Activated CD4-positive, alpha-beta T cell treated with anti-CD3 and anti-CD28 coated beads for 36 hours (primary cell): Measurements from ENCODE around the gene SKOR1. TPM values are rescaled to one million over a fixed set of nuclear protein-coding genes. Genes with fewer than 3 reads are reported as not detected.

Experiments used
- ATAC-seq: fragments of 200-7000 bp; cut with Tn5 transposase; one replicate; pipeline ENCODE4 v1.10.0; 2021; ENCODE audit warnings: mild to moderate bottlenecking, moderate library complexity
- CTCF ChIA-PET: fragments of 350-600 bp; sonication (Branson Sonifier 250); formaldehyde crosslinking; loops from one replicate; lab custom pipeline; 2021; ENCODE audit warnings: antibody characterized with exemption; lab: Charles Lee
- POLR2A ChIA-PET: fragments of 350-600 bp; sonication (Branson Sonifier 250); formaldehyde crosslinking; loops from one replicate; lab custom pipeline; 2021; ENCODE audit warnings: antibody characterized with exemption, inconsistent platforms; lab: Charles Lee
- DNase-seq: peaks from one replicate; pipeline ENCODE4 v3.0.0-alpha.2; 2020
- H3K27ac Mint-ChIP-seq: one replicate; pipeline ENCODE4 v1.8.0; 2021; ENCODE audit warnings: mixed read lengths
- H3K27me3 Mint-ChIP-seq: one replicate; pipeline ENCODE4 v1.8.0; 2021; ENCODE audit warnings: mixed read lengths
- H3K36me3 Mint-ChIP-seq: one replicate; pipeline ENCODE4 v1.8.0; 2021; ENCODE audit warnings: low read depth, mixed read lengths
- H3K4me1 Mint-ChIP-seq: one replicate; pipeline ENCODE4 v1.8.0; 2021; ENCODE audit warnings: mixed read lengths
- H3K4me3 Mint-ChIP-seq: one replicate; pipeline ENCODE4 v1.8.0; 2021; ENCODE audit warnings: mild to moderate bottlenecking, moderate library complexity, mixed read lengths
- H3K9me3 Mint-ChIP-seq: one replicate; pipeline ENCODE4 v1.8.0; 2021; ENCODE audit warnings: low read depth, mixed read lengths
- intact Hi-C, 2 experiments: fragments of 100-400 bp; cut with DNase I in 1 of 2; cut with micrococcal nuclease in 1 of 2; formaldehyde crosslinking; loops; one replicate each; pipeline versions ENCODE4 v1.14.2 to v1.15.1; 2022 to 2024; cut with DNase I, micrococcal nuclease
- total RNA-seq, 2 experiments: library from RNA; stranded (reverse); gene quantifications; one replicate each; pipeline ENCODE4 v1.2.3, GENCODE V29; 2021

SKOR1 gene
- total RNA-seq, 2 experiments from 2014 or later, result 0.16 to 0.18 TPM

DNA sequence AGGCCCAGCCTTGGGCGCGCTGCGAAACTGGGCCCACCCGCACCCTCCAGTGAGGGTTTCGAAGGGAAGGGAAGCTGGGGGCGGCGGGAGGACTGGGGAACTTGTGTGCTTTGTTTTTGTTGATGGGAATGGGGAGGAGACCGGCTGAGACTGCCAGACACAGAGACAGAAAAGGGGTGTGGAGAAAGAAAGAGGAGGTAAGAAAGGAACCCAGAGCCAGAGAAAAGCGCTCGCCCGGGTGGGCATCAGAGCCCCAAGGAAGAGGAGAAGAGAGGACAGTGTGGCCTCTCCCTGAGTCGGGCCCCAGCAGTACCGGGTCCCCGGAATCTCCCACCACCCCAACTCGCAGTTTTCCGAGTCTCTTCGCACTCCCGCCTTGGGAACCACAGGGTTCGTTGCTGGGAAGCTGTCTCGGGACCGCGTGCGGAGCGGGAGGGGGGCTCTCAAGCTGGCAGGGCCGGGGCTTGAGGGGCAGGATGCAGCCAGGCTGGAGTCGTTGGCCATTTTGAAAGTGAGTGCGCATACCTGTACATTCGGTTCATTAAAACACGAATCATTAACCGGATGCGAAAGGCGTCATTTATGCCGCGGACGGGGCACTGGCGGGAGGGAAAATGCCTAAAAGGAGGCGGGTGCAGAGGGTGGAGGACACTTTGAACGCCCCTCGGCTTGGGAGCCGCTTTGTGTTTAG is 3.1 kb downstream of the SKOR1 start:
- H3K4me1 Mint-ChIP-seq, result peaks cover 44% of the 10 kb centered on the region
- H3K36me3 Mint-ChIP-seq, result no peaks in the 10 kb centered on the region
- CTCF ChIA-PET, result interaction anchor here (0.7 kb wide), 1 partner anchor 216 kb away, joined by 3 read pairs; no protein-coding TSS in a partner anchor
- ATAC-seq (no peak), DNase-seq (no peak)
- peaks cover 68% of the 10 kb centered on the region for H3K27me3 Mint-ChIP-seq
- no peak overlapping the region for H3K4me3 Mint-ChIP-seq
- POLR2A ChIA-PET, result no interaction called here
- no peaks in the 10 kb centered on the region for H3K9me3 Mint-ChIP-seq
- intact Hi-C loops, result no loop called here
- no peak overlapping the region for H3K27ac Mint-ChIP-seq

DNA sequence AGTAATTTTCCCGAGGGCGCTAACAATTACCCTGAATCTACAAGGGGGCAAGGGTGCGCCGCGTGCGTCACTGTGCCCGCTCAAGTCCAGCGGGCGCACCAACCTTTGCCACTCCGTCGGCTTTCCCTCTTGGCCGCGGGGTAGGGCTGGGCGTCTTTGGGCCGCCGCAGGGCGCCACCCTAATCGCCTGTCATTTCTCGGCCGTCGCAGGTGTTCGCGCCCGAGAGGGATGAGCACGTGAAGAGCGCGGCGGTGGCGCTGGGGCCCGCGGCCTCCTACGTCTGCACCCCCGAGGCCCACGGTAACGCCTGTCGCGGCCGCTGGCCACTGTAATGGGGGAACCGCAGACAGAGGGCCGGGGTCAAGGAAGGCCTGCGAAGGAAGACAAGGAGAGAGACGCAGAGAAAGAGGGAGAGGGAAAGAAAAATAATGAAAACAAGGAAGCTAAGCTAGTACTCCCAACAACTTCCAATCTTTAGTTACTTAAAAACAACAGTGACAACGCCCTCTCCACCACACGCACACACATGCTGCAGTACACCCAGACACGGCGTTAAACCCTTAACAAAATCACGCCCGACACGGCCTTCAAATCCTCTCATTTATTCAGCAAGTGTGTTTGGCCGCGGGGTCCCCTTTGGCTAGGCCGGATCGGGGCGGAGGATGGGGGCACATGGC is 3.8 kb downstream of the SKOR1 start:
- intact Hi-C loops, result no loop called here
- Mint-ChIP-seq H3K36me3 (no peaks in the 10 kb centered on the region), H3K9me3 (no peaks in the 10 kb centered on the region), H3K27ac (no peak overlapping the region), H3K4me3 (peak overlapping the region; percentile 17), H3K27me3 (peaks cover 67% of the 10 kb centered on the region), H3K4me1 (peaks cover 43% of the 10 kb centered on the region)
- POLR2A ChIA-PET, result no interaction called here
- DNase-seq, result no peak
- ATAC-seq, result no peak
- CTCF ChIA-PET, result no interaction called here

DNA sequence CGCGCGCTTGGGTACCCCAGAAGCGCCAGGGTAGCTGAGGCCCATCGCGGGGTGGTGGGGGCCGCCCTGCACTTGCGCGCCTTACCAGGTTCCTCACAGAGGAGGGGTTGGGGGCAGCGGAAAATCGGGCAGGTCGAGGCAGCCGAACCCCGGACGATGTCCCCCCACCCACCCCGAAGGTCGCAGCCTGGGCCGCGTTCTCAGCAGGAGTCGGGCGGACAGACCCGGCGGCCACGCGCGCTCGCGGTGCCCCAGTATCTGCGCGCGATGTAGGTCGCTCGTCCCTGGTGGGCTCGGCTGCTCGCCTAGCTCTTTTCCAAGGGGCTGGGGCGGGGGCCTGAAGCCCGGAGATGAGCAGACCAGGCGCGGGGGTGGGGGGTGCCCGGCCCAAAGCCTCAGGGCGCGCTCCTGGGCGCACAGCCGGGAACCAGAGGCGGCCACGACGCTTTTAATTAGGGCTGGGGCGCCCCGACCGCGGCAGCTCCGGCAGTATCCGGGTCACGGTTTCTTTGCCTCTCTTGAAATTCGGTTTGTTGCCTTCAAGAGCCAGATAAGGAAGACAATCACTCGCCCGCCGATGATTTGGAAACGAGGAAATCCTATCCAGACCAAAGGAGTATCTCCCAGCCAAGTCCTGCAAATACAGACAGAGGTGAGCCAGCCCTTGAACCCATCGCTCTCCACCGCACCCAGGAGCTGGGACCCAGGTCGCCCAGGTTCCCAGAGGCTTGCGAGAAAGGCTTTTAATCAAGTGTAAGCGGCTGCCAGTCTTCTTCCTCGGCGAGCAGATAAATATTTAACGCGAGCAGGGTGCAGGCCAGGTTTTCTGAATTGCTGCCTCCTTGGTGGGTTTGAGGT is 4.6 kb downstream of the SKOR1 start:
- H3K4me3 Mint-ChIP-seq, result peak overlapping the region; percentile 17
- no peak for ATAC-seq
- POLR2A ChIA-PET, result no interaction called here
- H3K36me3 Mint-ChIP-seq, result no peaks in the 10 kb centered on the region
- intact Hi-C loops, result loop anchor here (5.0 to 10.0 kb wide), 4 partner anchors 68 to 925 kb away; no protein-coding TSS in a partner anchor
- H3K27ac Mint-ChIP-seq, result no peak overlapping the region
- peaks cover 43% of the 10 kb centered on the region for H3K4me1 Mint-ChIP-seq
- H3K9me3 Mint-ChIP-seq, result no peaks in the 10 kb centered on the region
- peaks cover 64% of the 10 kb centered on the region for H3K27me3 Mint-ChIP-seq
- no peak for DNase-seq
- CTCF ChIA-PET, result no interaction called here

DNA sequence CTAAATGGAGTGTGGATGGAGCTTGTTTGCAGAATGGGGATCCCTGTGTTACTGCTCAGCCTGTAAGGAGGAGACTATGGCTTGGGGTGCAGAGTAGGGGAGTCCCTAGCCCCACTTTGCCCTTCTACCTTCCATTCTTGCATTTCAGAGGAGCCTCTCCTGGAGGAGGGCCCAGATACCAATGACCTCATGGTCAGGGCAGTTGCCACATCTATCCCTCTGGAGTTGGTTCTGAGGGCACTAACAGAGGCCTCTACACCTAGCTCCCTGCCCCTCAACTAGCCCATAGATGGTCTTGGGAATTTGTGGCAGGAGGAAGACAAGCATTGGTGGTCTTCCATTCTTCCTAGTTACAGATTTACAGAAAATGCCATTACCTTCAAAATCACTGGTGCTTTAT is 6.1 kb downstream of the SKOR1 start:
- Mint-ChIP-seq H3K27me3 (peaks cover 56% of the 10 kb centered on the region), H3K4me1 (peaks cover 42% of the 10 kb centered on the region), H3K27ac (no peak overlapping the region), H3K36me3 (no peaks in the 10 kb centered on the region), H3K4me3 (no peak overlapping the region), H3K9me3 (no peaks in the 10 kb centered on the region)
- ATAC-seq, result no peak
- no peak for DNase-seq
- intact Hi-C loops, result loop anchor here (5.0 to 10.0 kb wide), 4 partner anchors 69 to 927 kb away; no protein-coding TSS in a partner anchor
- ChIA-PET POLR2A (no interaction called here), CTCF (interaction anchor here (1.4 to 2.8 kb wide), 2 partner anchors 9 to 375 kb away, joined by 3 to 14 read pairs; no protein-coding TSS in a partner anchor)

DNA sequence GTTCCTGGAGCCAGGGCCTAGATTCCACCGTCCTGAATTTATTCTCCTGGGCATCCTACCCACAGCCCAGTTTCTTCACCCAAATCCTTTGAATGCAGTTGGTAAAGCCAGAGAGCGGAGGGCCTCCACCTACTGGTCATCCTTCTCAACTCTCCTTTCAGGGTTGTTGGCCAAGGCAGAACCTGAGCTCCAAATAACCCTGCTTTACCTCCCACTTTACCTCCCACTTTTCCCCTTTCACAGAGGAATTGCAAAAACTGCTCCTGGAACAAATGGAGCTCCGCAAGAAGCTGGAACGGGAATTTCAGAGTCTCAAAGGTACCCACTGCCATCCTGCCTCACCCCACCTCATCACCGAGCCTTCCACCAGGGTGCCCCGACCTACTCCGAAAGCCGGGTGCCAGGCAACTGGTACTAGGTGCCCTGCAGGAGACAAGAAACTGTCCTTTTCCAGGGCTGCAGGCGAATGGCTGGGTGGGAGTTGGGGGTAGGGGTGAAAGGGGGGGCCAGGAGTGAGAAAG is 6.8 kb downstream of the SKOR1 start:
- ChIA-PET CTCF (interaction anchor here (0.7 to 2.8 kb wide), 5 partner anchors 9 to 401 kb away, joined by 3 to 14 read pairs (median 3); no protein-coding TSS in a partner anchor), POLR2A (no interaction called here)
- peaks cover 57% of the 10 kb centered on the region for H3K27me3 Mint-ChIP-seq
- DNase-seq (no peak), ATAC-seq (no peak)
- H3K36me3 Mint-ChIP-seq, result no peaks in the 10 kb centered on the region
- no peak overlapping the region for H3K27ac Mint-ChIP-seq
- H3K9me3 Mint-ChIP-seq, result no peaks in the 10 kb centered on the region
- H3K4me1 Mint-ChIP-seq, result peaks cover 41% of the 10 kb centered on the region
- intact Hi-C loops, result loop anchor here (5.0 to 10.0 kb wide), 4 partner anchors 70 to 927 kb away; no protein-coding TSS in a partner anchor
- H3K4me3 Mint-ChIP-seq, result no peak overlapping the region

DNA sequence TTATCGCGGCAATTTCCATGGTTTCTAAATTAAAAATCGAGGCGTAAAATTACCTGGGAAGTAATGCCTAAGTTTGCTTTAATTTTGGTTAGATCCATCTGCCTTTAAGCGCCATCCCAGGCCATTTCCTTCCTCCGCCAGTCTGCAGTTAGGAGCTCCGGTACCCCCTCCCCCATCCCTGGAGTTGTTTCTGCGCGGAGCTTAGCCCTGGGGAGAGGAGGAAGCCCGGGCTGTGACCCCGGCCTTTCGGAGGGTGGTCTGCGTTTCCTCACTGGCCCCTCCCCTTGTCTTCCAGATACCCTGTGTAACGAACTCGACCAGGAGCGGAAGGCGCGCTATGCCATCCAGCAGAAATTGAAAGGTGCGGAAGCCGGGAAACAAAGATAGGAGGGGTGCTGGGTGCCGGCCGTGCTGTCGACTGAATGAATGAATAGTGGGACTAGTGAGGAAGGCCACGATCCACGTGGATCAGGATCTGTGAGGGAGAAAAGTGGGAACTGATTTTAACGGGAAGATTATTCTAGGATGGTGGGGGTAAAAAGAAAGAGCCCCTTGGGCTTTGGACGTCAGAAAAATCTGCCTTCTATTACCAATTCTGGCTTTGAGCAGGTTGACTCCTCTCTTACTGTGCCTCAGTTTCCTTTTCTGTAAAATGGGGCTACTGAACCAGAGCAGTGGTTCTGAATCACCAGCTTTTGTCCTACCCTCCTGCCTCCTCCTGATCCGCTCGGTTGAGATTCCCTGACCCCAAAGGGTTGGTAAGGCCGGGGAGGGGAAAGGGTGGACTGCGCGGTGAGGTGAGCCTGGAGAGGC is 7.8 kb downstream of the SKOR1 start:
- ChIA-PET POLR2A (no interaction called here), CTCF (interaction anchor here (0.7 to 2.8 kb wide), 5 partner anchors 8 to 433 kb away, joined by 3 to 14 read pairs (median 3); no protein-coding TSS in a partner anchor)
- DNase-seq, result no peak

DNA sequence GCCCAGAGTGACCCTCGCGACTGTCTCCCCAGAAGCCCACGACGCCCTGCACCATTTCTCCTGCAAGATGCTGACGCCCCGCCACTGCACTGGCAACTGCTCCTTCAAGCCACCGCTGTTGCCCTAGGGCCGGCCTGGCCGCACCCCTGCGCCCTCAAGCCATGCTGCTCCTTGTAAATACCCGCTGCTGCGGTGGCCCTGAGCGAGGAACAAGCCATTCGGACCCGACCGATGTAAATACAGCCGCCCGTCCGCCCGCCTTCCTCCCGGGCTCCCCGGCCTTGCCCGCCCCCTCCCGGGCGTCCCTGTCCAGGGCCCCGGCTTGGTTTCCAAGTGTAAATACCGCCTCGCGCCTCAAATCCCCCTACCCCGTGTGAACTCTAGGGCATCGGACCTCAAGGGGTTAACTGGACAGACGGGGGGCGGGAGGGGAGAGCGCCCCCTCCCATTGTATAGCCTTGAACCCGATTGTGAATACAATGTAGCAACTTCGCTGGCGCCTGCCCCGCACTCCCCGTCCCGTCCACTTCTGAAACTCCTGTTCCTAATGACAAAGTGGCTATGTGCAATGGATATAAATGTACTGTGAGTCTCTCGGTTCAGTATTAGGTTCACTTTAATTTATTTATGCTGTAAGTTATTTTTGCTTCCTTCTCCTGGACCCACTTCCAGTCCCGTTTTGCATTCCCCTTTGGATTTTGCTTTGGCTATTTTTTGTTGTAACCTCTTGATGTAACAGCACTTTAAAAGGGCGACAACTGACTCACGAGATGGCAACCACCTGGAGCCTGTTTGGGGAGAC is 8.6 kb downstream of the SKOR1 start:
- POLR2A ChIA-PET, result no interaction called here
- H3K27me3 Mint-ChIP-seq, result peaks cover 56% of the 10 kb centered on the region
- intact Hi-C loops, result loop anchor here (1.0 to 10.0 kb wide), 5 partner anchors 72 to 929 kb away; no protein-coding TSS in a partner anchor
- DNase-seq (peak; percentile 70), ATAC-seq (peak; percentile 57)
- CTCF ChIA-PET, result no interaction called here
- no peaks in the 10 kb centered on the region for H3K36me3 Mint-ChIP-seq
- no peak overlapping the region for H3K27ac Mint-ChIP-seq
- peaks cover 36% of the 10 kb centered on the region for H3K4me1 Mint-ChIP-seq
- H3K4me3 Mint-ChIP-seq, result peak overlapping the region; percentile 55
- no peaks in the 10 kb centered on the region for H3K9me3 Mint-ChIP-seq

More for the DNA sequence above, 7.8 kb downstream of the SKOR1 start:
- Mint-ChIP-seq H3K27me3 (peaks cover 62% of the 10 kb centered on the region), H3K36me3 (no peaks in the 10 kb centered on the region), H3K27ac (no peak overlapping the region), H3K4me3 (peak overlapping the region; percentile 55), H3K4me1 (peaks cover 40% of the 10 kb centered on the region), H3K9me3 (no peaks in the 10 kb centered on the region)
- intact Hi-C loops, result loop anchor here (5.0 to 10.0 kb wide), 4 partner anchors 71 to 928 kb away; no protein-coding TSS in a partner anchor
- no peak for ATAC-seq

DNA sequence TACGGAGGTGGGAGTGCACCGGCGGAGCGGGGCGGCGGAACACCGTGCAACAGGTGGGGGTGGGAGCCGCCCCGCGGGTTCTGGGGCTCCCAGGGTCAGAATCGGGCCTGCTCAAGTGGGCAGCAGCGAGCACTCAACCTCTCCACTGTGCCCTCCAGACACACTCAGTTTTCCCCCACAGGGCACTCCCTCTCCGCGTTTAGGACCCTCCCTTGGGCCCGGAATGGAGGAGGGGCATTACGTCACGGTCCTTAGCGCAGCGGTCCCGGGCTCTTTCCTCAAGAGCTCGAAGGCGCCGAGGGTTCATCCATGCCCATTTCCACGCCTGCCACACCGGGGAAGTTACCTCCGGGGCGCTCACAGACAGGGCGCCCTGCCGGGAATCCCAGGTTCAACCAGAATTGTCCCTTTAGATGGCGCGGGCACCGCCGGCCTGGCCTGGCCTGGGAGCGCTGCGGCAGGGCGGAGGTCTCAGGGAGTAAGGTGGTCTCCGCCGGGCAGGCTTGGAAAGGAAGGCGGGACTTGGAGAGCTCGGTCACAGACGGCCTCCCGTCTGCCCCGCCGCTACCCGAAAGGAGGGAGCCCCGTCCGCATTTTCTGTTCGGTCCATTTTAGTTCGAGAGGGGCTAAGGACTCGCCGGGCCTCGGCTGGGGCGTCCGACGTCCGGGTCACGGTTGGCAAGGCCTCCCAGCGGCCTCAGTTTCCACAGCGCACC is 9.4 kb downstream of the SKOR1 start:
- Mint-ChIP-seq H3K27ac (no peak overlapping the region), H3K9me3 (no peaks in the 10 kb centered on the region), H3K36me3 (peaks cover under 1% of the 10 kb centered on the region), H3K4me1 (peaks cover 35% of the 10 kb centered on the region), H3K4me3 (peak overlapping the region; percentile 55), H3K27me3 (peaks cover 50% of the 10 kb centered on the region)
- ATAC-seq (no peak), DNase-seq (peak; percentile 32)
- CTCF ChIA-PET, result interaction anchor here (0.7 to 4.1 kb wide), 7 partner anchors 56 to 889 kb away, joined by 3 to 37 read pairs (median 5); no protein-coding TSS in a partner anchor
- POLR2A ChIA-PET, result no interaction called here
- intact Hi-C loops, result loop anchor here (1.0 to 10.0 kb wide), 8 partner anchors 72 to 1132 kb away; partner anchors contain the start of gene SMAD6 (in 1 of the 2)
